Measurements from ENCODE around the gene FAM117B. TPM values are rescaled to one million over a fixed set of nuclear protein-coding genes. Genes with fewer than 3 reads are reported as not detected.

FAM117B gene
- total RNA-seq, result 2.6 and 11.2 TPM in 2 replicates

DNA sequence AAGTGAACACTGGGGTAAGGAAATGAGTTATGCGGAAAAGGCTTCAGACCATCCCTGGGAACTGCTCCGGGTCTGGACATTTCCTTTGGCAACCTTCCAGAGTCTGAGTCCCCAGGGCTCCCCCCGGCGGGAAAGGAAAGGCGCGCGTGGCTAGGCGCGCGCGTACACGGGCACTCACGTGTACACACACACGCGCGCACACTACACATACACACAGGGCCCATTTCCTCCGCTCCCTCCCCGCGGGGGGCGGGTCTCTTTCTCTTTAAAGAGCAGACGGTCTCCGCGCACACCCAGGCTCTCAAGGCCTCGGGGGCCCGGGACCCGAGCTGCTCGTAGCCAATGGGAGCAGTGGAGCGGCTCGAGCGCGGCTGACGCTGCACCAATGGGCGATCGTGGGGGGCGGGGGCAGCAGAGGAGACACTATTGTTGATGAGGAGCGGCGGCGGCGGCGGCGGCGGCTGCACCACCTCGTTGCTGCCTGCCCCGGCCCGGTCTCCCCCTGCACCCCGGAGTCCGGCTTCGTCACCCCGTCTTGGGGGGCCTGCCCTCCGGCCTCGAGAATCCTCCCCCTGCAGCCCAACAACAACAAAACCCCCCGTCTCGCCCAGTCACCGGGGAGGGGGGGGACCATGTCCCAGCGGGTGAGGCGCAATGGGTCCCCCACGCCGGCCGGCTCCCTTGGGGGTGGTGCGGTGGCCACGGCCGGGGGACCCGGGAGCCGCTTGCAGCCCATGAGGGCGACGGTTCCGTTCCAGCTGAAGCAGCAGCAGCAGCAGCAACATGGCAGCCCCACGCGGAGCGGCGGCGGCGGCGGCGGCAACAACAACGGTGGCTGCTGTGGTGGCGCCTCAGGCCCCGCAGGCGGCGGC, at the start of gene FAM117B:
Gene FAM117B (plus strand): TSS at position 414 of the 872 bp plus-strand sequence. CDS start 219 bp downstream, at position 633.

Small RNA genes within 50 kb of the gene (small RNA-seq; reads per million reads assigned to genes)
- gene MTND4LP17 (ENCODE audit: low replicate concordance), result not detected

Other genes starting within 250 kb of the FAM117B start
- 3.9 and 6.1 TPM in 2 replicates for gene ICA1L, start 236.8 kb downstream of the FAM117B start, total RNA-seq

Data from placental pericyte (primary cell).